GM12891 (cell line): ENCODE measurements around the gene RNF13.

Source experiments
- POLR2A ChIP-seq: IDR thresholded peaks from 2 replicates; pipeline ENCODE4 v1.6.1; 2011; ENCODE audit warnings: low read depth, low read length, control low read depth
- POLR2AphosphoS5 ChIP-seq: IDR thresholded peaks from 2 replicates; pipeline ENCODE4 v1.6.1; 2011; ENCODE audit warnings: low read depth, low read length, control low read depth
- TAF1 ChIP-seq: IDR thresholded peaks from 2 replicates; pipeline ENCODE4 v1.6.1; 2011; ENCODE audit warnings: low read depth, low read length, control low read depth

- TF ChIP-seq POLR2AphosphoS5 (no peak), POLR2A (no peak), TAF1 (no peak)
Observed at GRCh38 chr3:149936812-149937230, 123.8 kb downstream of the RNF13 start.
